Aortic smooth muscle cell (primary cell): ENCODE measurements around the gene B3GNT2. TPM values are rescaled to one million over a fixed set of nuclear protein-coding genes. Genes with fewer than 3 reads are reported as not detected.

Experiments used
- total RNA-seq: library from RNA; depleted of rRNA; stranded (reverse); fragments of >200 nt; gene quantifications from 2 replicates; pipeline ENCODE4 v1.2.3, GENCODE V29; 2014

The B3GNT2 gene, protein sequence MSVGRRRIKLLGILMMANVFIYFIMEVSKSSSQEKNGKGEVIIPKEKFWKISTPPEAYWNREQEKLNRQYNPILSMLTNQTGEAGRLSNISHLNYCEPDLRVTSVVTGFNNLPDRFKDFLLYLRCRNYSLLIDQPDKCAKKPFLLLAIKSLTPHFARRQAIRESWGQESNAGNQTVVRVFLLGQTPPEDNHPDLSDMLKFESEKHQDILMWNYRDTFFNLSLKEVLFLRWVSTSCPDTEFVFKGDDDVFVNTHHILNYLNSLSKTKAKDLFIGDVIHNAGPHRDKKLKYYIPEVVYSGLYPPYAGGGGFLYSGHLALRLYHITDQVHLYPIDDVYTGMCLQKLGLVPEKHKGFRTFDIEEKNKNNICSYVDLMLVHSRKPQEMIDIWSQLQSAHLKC
- total RNA-seq: 18.0 and 21.4 TPM in 2 replicates

DNA sequence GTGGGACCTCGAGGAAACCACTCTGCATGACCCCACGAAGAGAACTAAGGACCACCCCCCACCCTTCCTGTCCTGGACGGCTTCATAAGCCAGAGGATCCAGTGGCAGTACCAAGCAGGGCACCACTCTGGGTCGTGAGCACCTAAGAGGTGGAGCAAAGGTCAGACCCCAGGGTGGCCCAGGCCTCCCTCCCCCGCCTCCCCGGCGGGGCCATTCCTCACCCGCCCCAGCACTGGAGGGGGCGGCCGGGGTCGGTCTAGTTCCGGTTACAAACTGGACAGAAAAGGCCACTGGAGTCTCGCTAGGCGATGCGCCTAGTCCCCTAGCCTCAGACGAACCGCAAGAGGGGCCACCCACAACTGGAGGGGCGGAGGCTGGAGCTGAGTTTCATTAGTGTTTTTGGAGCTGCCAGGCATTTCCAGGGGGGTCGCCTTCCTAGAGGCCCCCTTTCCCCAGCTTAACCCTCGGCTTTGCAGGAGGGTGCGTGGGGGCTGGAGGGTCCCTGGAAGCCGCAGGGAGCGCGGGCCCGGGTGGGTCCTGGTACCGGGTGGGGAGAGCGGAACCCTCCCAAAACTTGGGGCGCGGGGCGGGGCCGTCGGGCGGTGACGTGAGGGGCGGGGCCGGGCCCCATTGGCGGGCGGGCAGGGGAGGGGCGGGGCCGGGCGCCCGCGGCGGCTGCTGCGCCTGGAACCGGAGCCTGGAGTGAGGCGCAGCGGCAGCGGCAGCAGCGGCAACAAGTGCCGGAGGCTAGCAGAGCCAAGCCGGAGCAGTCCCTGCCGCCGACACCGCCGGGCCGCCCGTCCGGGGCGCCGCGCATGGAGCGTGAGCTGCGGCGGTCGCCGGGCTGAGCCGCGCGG lies at the start of gene B3GNT2:
Gene B3GNT2, plus strand, starts transcription at position 695 of the 857 bp plus-strand sequence. CDS start 26,106 bp downstream, outside the sequence.

